Forelimb muscle (tissue), 1 donor: ENCODE data around the gene ENTPD1. TPM values are rescaled to one million over a fixed set of nuclear protein-coding genes. Genes with fewer than 3 reads are reported as not detected.
"Not testable (repeated sequence)": the region's sequence is repeated elsewhere in the genome, so short reads cannot be mapped to it uniquely, and the experiment has no call there.

Experiments
- DNase-seq: peaks from one replicate; pipeline ENCODE4 v3.0.0-alpha.2; 2013; ENCODE audit warnings: low read depth
- polyA plus RNA-seq: library from polyadenylated mRNA; unstranded; fragments of 120-200 nt; gene quantifications from one replicate; pipeline ENCODE4 v1.2.1, GENCODE V29; 2013; ENCODE audit not compliant: insufficient read length

The ENTPD1 gene, protein sequence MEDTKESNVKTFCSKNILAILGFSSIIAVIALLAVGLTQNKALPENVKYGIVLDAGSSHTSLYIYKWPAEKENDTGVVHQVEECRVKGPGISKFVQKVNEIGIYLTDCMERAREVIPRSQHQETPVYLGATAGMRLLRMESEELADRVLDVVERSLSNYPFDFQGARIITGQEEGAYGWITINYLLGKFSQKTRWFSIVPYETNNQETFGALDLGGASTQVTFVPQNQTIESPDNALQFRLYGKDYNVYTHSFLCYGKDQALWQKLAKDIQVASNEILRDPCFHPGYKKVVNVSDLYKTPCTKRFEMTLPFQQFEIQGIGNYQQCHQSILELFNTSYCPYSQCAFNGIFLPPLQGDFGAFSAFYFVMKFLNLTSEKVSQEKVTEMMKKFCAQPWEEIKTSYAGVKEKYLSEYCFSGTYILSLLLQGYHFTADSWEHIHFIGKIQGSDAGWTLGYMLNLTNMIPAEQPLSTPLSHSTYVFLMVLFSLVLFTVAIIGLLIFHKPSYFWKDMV
- polyA plus RNA-seq, result 12.3 TPM

DNA sequence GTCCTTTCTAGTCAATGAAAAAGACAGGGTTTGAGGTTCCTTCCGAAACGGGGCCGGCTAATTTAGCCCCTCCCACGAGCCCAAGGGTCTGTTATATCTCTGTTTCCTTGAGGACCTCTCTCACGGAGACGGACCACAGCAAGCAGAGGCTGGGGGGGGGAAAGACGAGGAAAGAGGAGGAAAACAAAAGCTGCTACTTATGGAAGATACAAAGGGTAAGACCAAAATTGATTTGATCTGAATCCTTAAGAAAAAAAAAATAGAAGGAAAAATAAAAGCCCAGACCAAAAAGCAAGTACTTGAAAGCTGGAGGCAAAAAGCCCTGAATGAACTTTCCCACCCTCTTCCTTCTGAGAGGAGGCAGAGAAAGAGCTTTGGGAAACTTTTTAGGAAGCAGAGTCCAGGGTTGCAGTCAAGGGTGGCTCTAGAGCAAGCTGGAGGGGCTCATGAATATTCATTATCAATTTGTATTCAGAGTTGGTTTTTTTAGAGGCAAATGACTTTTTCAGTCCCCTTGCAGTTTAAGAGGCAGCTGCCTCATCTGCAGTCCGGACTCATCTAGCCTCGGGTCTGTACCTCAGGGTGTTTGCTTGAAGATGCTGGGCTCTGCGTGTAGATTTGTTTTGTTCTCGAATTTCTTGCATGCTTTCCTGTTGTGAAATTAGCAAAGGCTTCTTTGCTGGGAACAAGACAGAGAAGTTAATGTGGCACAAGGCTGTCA, at the start of gene ENTPD1:
Gene ENTPD1 (plus strand): TSS at position 123 of the 721 bp plus-strand sequence. CDS start 77 bp downstream, at position 200.
- DNase-seq, result no peak

DNA sequence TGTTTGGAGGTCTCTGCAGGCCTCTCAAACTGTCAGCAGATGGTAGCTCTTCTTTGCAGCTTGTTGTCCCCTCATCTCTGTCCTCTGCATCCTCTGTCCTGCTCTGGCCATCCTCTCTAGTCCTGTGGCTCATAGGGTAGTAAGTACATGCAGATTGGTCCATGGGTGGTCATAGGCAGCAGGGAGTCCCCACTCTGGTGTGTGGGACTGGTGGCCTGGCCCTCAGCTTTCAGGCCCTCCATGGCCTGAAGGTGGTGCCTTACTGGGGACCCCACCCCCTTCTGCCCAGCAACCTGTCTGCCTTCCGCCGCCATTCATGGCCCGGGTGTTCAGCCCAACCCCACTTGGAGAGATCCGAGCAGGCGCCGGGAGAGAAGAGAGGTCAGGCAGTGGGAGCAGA, 49.4 kb upstream of the ENTPD1 start:
- DNase-seq, result no peak

DNA sequence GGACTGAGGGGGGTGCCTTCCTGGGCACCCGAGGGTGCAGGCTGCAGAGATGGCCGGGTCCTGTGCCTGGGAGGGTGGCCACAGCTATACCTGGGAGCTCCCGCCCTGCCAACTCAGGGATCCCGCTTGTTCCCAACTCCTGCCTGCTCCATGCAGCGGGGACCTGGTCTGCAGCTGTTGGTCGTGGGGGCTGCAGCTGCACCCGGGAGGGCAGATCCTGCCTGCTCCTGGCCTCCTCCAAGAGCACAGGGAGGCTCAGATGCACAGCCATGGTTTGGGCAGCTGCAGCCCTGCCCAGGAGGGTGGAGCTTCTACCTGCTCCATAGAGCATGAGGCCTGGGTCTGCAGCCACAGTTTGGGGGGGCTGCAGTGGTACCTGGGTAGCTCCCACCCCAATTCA, 49.0 kb upstream of the ENTPD1 start:
- DNase-seq, result no peak

DNA sequence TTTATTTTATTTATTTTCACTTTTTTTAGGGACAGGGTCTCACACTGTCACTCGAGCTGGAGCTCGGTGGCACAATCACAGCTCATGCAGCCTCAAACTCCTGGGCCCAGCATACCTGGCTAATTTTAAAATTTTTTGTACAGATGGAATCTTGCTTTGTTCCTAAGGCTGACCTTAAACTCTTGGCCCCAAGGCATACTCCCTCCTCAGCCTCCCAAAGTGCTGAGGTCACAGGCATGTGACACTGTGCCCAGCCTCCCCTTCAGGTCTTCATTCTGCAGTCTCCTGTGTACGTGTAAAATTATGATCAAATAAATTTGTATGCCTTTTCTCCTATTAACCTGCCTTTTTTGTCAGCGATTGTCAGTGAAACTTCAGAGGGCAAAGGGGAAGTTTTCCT, 44.5 kb upstream of the ENTPD1 start:
- no peak for DNase-seq

DNA sequence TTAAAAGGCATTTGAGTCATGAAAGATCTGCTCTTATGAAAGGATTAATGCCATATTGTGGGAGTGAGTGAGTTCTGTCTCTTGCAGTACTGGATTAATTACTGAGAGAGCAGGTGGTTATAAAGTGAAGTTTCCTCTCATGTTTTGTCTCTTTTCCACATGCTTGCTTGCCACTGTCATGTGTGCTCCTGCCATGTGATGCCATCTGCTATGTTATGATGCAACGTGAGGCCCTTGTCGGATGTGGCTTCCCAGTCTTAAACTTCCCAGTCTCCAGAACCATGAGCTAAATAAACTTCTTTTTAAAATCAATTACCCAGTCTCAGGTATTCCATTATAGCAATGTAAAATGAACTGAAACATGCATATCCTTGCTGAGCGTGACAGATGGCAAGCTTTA, 39.5 kb upstream of the ENTPD1 start:
- no peak for DNase-seq

DNA sequence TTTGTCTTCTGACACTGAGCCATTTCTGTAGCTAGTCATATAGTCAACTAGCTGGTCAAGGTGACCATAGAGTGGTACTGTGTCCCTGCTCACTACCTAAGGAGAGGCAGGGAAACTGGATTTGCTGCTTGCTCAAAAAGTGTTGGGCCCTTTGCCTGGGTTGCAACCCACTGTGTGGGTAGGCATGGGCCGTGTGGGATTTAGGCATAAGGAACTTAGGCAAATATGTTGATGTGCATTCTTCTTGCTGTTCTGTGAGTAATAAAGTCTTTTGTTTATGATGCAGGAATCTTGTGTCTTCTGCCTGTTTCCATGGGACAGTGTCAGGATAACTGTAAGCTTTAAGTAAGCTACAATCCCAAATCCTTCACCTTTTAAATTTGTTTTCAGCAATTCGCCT, 39.1 kb upstream of the ENTPD1 start:
- no peak for DNase-seq

DNA sequence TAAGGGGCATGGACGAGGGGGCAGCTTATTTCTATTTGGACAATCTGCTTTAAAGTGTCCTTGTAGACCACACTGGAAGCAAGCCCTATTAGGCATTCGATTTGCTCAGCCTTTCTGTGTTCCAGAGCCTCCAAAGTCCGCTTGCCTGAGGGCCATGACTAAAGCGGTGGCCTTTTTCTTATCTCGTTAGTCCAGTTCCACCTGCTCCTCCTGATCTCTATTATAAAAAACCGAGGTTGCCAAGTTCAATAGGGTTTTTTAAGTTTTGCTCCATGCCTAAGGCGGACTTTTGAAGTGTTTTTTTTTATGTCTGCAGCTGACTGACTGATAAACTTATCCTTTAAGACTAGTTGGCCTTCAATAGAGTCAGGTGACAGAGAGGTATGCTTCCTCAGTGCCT, 35.2 kb upstream of the ENTPD1 start:
- not testable (repeated sequence) for DNase-seq

DNA sequence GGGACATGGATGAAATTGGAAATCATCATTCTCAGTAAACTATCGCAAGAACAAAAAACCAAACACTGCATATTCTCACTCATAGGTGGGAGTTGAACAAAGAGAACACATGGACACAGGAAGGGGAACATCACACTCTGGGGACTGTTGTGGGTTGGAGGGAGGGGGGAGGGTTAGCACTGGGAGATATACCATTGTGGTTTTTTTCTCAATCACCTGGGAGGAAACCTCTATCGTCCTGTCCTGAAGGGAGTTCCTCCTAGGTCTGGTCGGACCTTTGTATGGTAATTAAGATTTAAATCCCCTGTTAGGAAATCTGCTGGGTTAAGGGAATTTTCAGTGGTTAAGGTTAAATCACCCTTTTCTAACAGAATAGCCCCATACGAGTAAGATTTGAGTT, 33.5 kb upstream of the ENTPD1 start:
- DNase-seq, result not testable (repeated sequence)

DNA sequence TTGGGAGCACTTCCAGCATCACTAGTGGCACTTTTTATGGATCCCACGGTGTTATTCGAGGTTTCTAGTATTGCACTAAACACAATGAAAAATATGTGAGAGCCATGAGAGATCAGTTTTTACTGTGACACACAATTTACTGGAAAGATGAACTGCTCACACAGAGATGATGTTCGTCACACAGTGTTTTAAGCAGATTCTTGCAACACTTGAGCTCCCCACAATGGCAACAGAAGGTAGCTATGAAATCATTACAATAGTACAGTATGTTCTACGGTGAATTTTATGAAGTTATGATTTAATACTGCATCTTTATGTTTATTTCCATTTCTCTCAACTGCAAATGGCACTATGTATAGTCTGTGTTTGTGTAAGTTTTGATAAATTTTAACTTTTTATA, 27.4 kb upstream of the ENTPD1 start:
- DNase-seq, result no peak

DNA sequence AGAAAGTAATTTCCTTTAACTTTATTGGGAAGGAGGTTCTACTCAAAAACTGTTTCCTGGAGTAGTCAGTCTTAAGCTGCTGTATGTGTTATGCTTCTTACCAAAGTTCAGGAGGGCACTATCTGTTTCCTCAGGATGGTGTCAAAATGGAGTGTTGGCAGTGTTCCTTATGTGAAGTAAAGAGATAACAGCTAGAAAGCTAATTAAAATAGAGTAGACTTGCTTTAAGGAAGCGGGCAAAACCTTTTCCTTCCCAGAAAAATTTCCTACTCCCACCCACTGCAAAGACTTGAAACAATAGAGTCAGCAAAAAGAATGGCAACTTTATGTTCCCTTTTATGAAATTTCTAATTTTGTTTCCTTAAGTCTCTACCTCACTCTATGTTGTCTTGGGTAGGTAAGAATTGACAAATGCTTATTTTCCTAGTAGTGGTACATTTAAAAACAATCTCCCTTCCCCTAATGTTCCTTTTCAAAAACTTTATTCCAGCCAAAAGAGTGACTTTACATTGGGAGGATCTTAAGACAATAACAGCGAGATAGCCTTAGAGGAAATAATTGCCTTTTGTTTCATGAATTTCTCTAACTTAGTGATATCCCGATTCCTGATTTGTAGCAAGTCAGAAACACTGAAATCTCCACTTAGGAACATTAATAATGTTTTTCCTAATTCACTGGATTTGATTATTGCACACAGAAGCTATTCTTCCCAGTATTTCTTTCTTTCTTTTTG, 26.5 kb upstream of the ENTPD1 start:
- no peak for DNase-seq

DNA sequence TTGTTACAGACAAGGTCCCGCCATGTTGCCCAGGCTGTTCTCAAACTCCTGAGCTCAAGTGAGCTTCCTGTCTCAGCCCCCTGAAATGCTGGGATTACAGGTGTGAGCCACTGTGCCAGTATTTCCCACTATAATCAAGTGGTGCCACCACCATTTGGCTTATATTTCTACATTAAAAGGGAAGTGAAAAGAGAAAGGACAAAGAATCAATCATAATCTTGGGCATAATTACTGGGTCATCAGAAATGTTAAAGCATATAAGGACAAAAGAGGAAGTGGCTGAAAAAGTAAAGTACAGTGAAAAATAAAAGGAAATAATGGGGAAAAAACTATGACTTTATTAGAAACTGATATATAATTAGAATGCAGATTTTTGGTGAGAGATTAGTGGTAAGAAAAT, 25.7 kb upstream of the ENTPD1 start:
- DNase-seq, result no peak

DNA sequence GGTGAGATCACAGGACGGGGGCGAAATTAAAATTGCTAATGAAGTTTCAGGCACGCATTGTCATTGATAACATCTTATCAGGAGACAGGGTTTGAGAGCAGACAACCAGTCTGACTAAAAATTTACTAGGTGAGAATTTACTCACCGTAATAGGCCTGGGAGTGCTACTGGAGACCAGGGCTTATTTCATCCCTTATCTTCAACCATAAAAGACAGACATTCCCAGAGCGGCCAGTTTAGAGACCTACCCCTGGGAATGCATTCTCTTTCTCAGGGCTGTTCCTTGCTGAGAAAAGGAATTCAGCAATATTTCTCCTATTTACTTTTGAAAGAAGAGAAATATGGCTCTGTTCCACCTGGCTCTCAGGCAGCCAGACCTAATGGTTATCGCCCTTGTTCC, 23.1 kb upstream of the ENTPD1 start:
- DNase-seq, result not testable (repeated sequence)

DNA sequence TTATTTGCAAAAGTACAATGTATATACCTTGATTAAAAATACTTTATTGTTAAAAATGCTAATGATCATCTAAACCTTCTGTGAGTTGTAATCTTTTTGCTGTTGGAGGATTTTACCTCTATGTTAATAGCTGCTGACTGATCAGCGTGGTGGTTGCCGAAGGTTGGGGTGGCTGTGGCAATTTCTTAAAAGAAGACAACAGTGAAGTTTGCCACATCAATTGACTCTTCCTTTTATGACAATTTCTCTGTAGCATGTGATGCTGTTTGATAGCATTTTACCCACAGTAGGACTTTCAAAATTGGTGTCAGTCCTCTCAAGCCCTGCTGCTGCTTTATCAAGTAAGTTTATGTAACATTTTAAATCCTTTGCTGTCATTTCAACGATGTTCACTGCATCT, 16.9 kb upstream of the ENTPD1 start:
- no peak for DNase-seq

DNA sequence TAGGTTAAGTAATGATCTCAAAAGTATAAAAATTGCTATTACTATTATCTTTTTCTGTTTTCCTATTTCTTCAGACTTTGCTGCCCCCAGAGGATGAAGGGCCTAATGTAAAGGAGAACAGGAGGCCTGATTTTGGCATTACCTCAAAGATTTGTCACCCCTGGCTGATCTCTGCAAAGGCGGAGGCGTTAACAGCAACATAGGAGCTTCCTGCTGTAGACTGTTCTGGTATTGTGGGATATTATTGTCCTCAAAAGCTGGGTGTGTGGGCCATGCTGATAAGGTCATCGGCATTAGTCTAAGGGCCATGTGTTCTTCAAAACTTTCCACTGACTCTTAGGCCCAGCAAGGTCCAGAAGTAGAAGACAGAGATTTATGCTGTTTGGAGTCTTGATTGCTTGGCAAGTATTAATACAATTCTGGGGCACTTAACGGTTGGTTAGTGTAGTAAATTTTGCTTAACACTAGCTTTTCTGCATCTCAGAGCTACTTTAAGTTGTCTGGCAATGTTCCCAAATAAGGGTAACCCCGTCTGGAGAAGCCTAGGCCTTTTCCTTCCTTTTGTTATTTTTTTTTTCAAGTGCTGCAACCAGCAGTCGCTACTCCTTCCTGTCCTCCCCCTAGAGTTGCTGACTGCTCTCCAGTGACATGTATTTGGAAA, 14.0 kb upstream of the ENTPD1 start:
- DNase-seq, result no peak

DNA sequence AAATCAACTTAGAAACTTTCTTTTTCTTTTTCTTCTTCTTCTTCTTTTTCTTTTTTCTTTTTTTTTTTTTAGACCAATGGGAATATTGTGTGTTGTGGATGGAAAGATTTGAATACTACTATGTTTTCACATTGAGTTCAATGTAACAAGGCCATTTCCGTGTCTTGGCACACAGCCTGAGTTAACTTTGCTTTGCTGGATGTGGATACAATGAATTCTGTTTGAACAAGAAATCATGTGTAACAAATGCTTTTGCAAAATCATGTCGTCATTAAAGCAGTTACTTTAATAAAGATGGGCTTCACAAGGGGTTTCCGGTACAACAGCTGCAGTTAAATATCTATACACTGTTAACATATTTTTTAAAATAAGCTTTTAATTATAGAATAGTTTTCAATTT, 13.5 kb upstream of the ENTPD1 start:
- no peak for DNase-seq

DNA sequence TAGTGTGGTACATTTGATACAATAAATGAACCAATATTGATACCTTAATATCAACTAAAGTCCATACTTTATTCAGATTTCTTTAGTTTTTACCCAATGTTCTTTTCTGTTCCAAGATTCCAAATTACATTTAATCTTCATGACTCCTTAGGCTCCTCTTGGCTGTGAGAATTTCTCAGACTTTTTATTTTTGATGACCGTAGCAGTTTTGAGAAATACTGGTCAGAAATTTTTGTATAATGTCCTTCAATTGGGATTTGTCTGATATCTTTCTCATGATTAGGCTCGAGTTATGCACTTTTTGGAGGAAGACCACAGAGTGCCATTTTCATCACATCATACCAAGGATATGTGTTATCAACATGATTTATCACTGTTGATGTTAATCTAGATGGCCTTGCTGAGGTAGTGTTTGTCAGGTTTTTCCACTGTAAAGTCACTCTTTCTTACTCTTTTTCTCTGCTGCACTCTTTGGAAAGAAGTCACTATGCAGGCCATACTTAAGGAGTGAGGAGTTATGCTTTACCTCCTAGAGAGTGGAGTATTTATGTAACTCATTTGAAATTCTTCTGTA, 12.9 kb upstream of the ENTPD1 start:
- no peak for DNase-seq

DNA sequence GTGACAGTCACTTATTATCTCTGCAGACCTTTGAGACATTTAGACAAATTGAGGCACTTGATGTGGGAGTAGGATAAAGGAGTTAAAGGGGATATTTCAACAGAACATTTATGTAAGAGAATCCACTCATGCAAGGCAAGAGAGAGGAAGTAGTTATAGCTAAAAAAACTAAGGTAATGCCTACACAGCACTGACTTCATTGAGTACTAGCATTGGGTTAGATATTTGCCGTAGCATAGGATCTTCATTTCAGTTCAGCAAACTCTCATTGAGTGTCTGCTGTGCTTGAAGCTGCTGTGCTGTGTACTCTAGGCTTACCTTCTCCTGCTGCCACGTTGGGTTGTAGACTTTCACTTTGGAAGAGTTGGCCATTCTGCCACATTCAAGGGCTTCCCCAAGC, 10.5 kb upstream of the ENTPD1 start:
- no peak for DNase-seq

DNA sequence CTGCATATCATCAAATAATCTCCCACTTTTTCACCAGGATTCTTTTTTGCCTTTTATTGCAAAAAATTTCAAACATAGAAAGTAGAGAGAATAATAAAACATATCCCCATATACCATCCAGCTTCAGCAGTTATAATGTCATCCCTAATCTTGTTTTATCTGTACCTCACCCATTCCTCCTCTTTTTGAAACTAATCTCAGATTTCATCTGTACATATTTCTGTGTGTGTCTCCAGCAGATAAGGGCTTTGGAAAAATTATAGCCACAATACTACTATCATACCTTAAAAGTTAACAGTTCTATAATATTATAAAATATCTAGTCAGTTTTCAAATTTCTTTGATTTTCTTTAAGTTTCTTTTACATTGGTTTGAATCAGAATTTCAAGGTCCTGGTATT, 7.6 kb upstream of the ENTPD1 start:
- no peak for DNase-seq

DNA sequence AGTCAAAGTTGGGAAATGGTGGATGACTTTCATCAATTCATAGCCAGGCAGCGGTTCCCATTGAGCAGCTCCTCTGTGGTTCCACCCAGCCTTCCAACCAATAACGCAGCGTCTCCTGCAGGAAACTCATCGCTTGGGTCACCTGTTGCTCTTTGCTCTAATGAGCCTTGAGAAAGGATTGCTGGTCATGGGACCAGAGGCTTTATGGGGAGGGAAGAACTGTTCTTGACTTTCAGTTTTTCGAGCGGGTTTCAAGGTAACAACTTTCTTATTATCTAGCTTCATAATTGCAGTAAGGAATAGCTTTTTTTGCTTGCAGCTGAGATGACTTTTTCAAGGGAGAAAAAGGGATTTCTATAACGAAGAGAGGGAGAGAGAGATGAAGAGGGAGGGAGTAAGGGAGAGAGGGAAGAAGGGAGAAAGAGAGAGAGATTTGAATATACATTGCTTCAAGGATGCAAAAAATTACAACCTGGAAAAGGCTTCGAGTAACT, 405 bp upstream of the ENTPD1 start:
- no peak for DNase-seq

DNA sequence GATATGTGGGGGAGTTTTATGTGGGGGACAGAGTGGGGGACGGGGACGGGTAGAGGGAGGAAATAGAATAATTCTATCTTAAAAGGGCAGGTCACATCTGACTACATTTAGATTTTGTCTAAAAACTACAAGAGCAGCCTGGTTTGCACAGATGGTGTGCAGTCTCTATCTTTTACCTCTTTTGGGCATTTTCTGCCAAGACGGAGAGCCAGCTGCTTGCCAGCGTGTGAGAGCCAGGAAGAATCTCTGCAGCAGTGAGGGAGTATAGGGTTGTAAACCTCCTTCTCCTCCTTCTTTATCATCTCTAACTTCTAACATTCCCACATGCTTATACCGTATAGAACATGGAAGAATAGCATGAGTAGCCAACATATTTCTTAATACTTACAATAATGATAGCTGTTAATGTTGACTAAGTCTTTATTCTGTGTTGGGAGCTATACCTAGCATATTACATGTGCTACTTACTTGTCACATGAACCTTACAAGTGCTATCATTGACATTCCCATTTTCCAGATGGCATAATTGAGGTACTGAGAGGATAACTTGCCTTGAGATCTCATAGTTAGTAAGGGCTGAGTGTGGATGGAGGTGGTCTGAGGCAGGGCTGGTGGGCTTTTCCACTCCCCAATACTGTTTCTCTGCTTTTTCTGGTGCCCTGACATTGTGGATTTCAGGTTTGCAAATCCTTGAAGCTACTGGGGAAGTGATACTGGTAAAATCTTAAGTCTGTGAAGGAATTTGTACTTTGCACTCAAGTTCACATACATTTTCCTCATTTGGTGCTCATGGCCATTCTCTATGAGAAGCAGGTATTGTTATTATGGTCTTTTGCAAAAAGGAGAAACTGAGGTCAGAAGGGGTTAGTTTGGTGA, 1.1 kb downstream of the ENTPD1 start:
- no peak for DNase-seq
